Breast epithelium (tissue), 4 donors: ENCODE measurements around the gene ATP2B2. TPM values are rescaled to one million over a fixed set of nuclear protein-coding genes. Genes with fewer than 3 reads are reported as not detected.

ENCODE experiments used
- DNase-seq, 2 donors: peaks; one replicate each; pipeline ENCODE4 v3.0.0-alpha.2; 2019; ENCODE audit warnings: low spot score in 2 of 2
- H3K27ac ChIP-seq, 2 donors: fragments of 200-600 bp; sonication (generic) in 1 of 2; one replicate each; pipeline ENCODE4 v1.5.1; 2016 to 2019; ENCODE audit warnings: mild to moderate bottlenecking in 1 of 2
- H3K27me3 ChIP-seq, 2 donors: fragments of 200-600 bp; sonication (generic) in 1 of 2; one replicate each; pipeline versions ENCODE4 v1.5.1 to v1.6.0; 2017 to 2019; ENCODE audit warnings: control low read depth in 1 of 2, mild to moderate bottlenecking in 1 of 2
- H3K36me3 ChIP-seq: fragments of 200-600 bp; one replicate; pipeline ENCODE4 v1.5.1; 2019
- H3K4me1 ChIP-seq, 2 donors: fragments of 200-600 bp; sonication (generic); one replicate each; pipeline ENCODE4 v1.5.1; 2016 to 2019; ENCODE audit warnings: control low read depth in 1 of 2
- H3K4me3 ChIP-seq, 3 donors: fragments of 200-600 bp; sonication (generic); 1 replicate in 2 of 3; 2 replicates in 1 of 3; pipeline ENCODE4 v1.5.1; 2016 to 2019; ENCODE audit warnings: mild to moderate bottlenecking in 3 of 3, moderate library complexity in 2 of 3
- H3K9me3 ChIP-seq, 2 donors: fragments of 200-600 bp; sonication (generic) in 1 of 2; one replicate each; pipeline ENCODE4 v1.5.1; 2016 to 2019; ENCODE audit warnings: control low read depth in 1 of 2
- CTCF ChIP-seq, 3 donors: fragments of 450-650 bp; IDR thresholded peaks; one replicate each; pipeline ENCODE4 v1.5.1; 2016 to 2017; ENCODE audit warnings: antibody characterized with exemption in 3 of 3, mild to moderate bottlenecking in 3 of 3, moderate library complexity in 3 of 3
- POLR2A ChIP-seq: fragments of 450-650 bp; IDR thresholded peaks from one replicate; pipeline ENCODE4 v1.6.1; 2016; ENCODE audit warnings: antibody characterized with exemption, mild to moderate bottlenecking, moderate library complexity
- POLR2AphosphoS5 ChIP-seq, 3 donors: sonication (generic); formaldehyde crosslinking; IDR thresholded peaks; one replicate each; pipeline ENCODE4 v1.6.1; 2017; ENCODE audit warnings: antibody characterized with exemption in 3 of 3
- intact Hi-C: fragments of 100-400 bp; cut with DNase I; formaldehyde crosslinking; loops from one replicate; pipeline ENCODE4 v1.15.1; 2023; ENCODE audit warnings: low total_unique reads
- total RNA-seq, 3 donors: library from RNA; depleted of rRNA; stranded (reverse); fragments of >200 nt; gene quantifications; one replicate each; pipeline ENCODE4 v1.1.0, GENCODE V29; 2016

The ATP2B2 gene
- total RNA-seq, 3 donors from 2014 or later = under 0.01 to 0.15 TPM; not detected in 1

- no peak for DNase-seq
- no peak overlapping the region for H3K4me3 ChIP-seq
- no peaks in the 10 kb centered on the region for H3K36me3 ChIP-seq
- no peaks in the 10 kb centered on the region for H3K4me1 ChIP-seq
- TF ChIP-seq CTCF (IDR thresholded peaks at IDR 0.05) = no peak
- TF ChIP-seq POLR2A = no peak
- TF ChIP-seq POLR2AphosphoS5 (IDR thresholded peaks at IDR 0.05) = no peak
- H3K27me3 ChIP-seq = no peaks in the 10 kb centered on the region
- no peak overlapping the region for H3K27ac ChIP-seq
- intact Hi-C loops = no loop called here
- no peaks in the 10 kb centered on the region for H3K9me3 ChIP-seq
Observed at GRCh38 chr3:10354361-10355015, 150.9 kb downstream of the ATP2B2 start.

- TF ChIP-seq POLR2A = no peak
- no peak for TF ChIP-seq POLR2AphosphoS5 (IDR thresholded peaks at IDR 0.05)
- TF ChIP-seq CTCF (IDR thresholded peaks at IDR 0.05) = no peak
- Histone ChIP-seq H3K4me1 (no peaks in the 10 kb centered on the region), H3K36me3 (no peaks in the 10 kb centered on the region), H3K9me3 (no peaks in the 10 kb centered on the region), H3K27me3 (no peaks in the 10 kb centered on the region), H3K4me3 (no peak overlapping the region), H3K27ac (no peak overlapping the region)
- intact Hi-C loops = no loop called here
- no peak for DNase-seq
Observed at GRCh38 chr3:10353661-10354360, 151.6 kb downstream of the ATP2B2 start.

GRCh38 chr3:10353160-10353559, 152.2 kb downstream of the ATP2B2 start:
- Histone ChIP-seq H3K36me3 (no peaks in the 10 kb centered on the region), H3K9me3 (no peaks in the 10 kb centered on the region), H3K4me3 (no peak overlapping the region), H3K4me1 (no peaks in the 10 kb centered on the region), H3K27me3 (no peaks in the 10 kb centered on the region), H3K27ac (no peak overlapping the region)
- no peak for DNase-seq
- intact Hi-C loops = no loop called here
- TF ChIP-seq CTCF (IDR thresholded peaks at IDR 0.05) (no peak), POLR2AphosphoS5 (IDR thresholded peaks at IDR 0.05) (no peak), POLR2A (no peak)

GRCh38 chr3:10352146-10352911, 153.1 kb downstream of the ATP2B2 start:
- no peak overlapping the region for H3K4me3 ChIP-seq
- no peaks in the 10 kb centered on the region for H3K4me1 ChIP-seq
- no peak for DNase-seq
- H3K9me3 ChIP-seq = no peaks in the 10 kb centered on the region
- no peak overlapping the region for H3K27ac ChIP-seq
- TF ChIP-seq CTCF (IDR thresholded peaks at IDR 0.05) (no peak), POLR2AphosphoS5 (IDR thresholded peaks at IDR 0.05) (no peak), POLR2A (no peak)
- no peaks in the 10 kb centered on the region for H3K36me3 ChIP-seq
- no peaks in the 10 kb centered on the region for H3K27me3 ChIP-seq
- intact Hi-C loops = no loop called here
